B cell (primary cell): ENCODE measurements around the gene P3H4.
"Not testable (repeated sequence)": the region's sequence is repeated elsewhere in the genome, so short reads cannot be mapped to it uniquely, and the experiment has no call there.

Experiments used
- CTCF ChIP-seq: fragments of 200-600 bp; IDR thresholded peaks from one replicate; pipeline ENCODE4 v1.8.0; 2022; ENCODE audit warnings: antibody characterized with exemption, mild to moderate bottlenecking
- EZH2 ChIP-seq: IDR thresholded peaks from 2 replicates; pipeline ENCODE4 v1.6.1; 2012; ENCODE audit warnings: borderline replicate concordance, low read depth, mild to moderate bottlenecking, moderate library complexity, low read length; ENCODE audit not compliant: insufficient read depth, poor library complexity, severe bottlenecking

- TF ChIP-seq CTCF, EZH2: not testable (repeated sequence)
Observed at GRCh38 chr17:41851382-41851781, 39.6 kb upstream of the P3H4 start.
